SK-N-SH (cell line): ENCODE results near the gene CPZ.

Experiments used
- CHD2 ChIP-seq: fragments of 150-350 bp; IDR thresholded peaks from 2 replicates; pipeline ENCODE4 v1.6.1; 2018; ENCODE audit warnings: low read length; ENCODE audit not compliant: partially characterized antibody
- EP300 ChIP-seq, 2 experiments: IDR thresholded peaks; 2 replicates each; pipeline versions ENCODE4 v1.4.0 to v1.6.1; 2012; ENCODE audit warnings: borderline replicate concordance in 1 of 2, low read depth in 1 of 2, low read length in 1 of 2
- GATA2 ChIP-seq: sonication (generic); formaldehyde crosslinking; IDR thresholded peaks from 2 replicates; pipeline ENCODE4 v1.5.0; 2020; ENCODE audit warnings: mild to moderate bottlenecking, missing genetic modification reagents
- JUND ChIP-seq: IDR thresholded peaks from 2 replicates; pipeline ENCODE4 v1.4.0; 2012
- POLR2AphosphoS5 ChIP-seq: IDR thresholded peaks from 2 replicates; pipeline ENCODE4 v1.6.1; 2012; ENCODE audit warnings: low read depth, low read length
- RFX5 ChIP-seq: IDR thresholded peaks from 2 replicates; pipeline ENCODE4 v1.6.1; 2012; ENCODE audit warnings: mild to moderate bottlenecking, improper control_type of control experiment, low read length
- RXRA ChIP-seq: IDR thresholded peaks from 2 replicates; pipeline ENCODE4 v1.4.0; 2012; ENCODE audit warnings: low read depth, mild to moderate bottlenecking, borderline replicate concordance
- SMC3 ChIP-seq: IDR thresholded peaks from 2 replicates; pipeline ENCODE4 v1.6.1; 2012; ENCODE audit warnings: low read depth, low read length, improper control_type of control experiment
- YY1 ChIP-seq: IDR thresholded peaks from 2 replicates; pipeline ENCODE4 v1.4.0; 2012; ENCODE audit warnings: low read depth, mild to moderate bottlenecking
- TF ChIP-seq, protein P1 (sequence below): fragments of 200-600 bp; sonication (generic); IDR thresholded peaks from 2 replicates; pipeline ENCODE4 v1.6.1; 2017; ENCODE audit warnings: antibody characterized with exemption, mild to moderate bottlenecking, moderate library complexity
- TF ChIP-seq, protein P2 (sequence below): fragments of 150-350 bp; IDR thresholded peaks from 2 replicates; pipeline ENCODE4 v1.6.1; 2017; ENCODE audit warnings: antibody characterized with exemption, low read length, low read depth, borderline replicate concordance
- TF ChIP-seq, protein P3 (sequence below): IDR thresholded peaks from 2 replicates; pipeline ENCODE4 v1.6.1; 2012; ENCODE audit warnings: mild to moderate bottlenecking, low read depth, low read length, moderate library complexity
- TF ChIP-seq, protein P4 (sequence below): IDR thresholded peaks from 2 replicates; pipeline ENCODE4 v1.4.0; 2012; ENCODE audit warnings: low read depth

DNA sequence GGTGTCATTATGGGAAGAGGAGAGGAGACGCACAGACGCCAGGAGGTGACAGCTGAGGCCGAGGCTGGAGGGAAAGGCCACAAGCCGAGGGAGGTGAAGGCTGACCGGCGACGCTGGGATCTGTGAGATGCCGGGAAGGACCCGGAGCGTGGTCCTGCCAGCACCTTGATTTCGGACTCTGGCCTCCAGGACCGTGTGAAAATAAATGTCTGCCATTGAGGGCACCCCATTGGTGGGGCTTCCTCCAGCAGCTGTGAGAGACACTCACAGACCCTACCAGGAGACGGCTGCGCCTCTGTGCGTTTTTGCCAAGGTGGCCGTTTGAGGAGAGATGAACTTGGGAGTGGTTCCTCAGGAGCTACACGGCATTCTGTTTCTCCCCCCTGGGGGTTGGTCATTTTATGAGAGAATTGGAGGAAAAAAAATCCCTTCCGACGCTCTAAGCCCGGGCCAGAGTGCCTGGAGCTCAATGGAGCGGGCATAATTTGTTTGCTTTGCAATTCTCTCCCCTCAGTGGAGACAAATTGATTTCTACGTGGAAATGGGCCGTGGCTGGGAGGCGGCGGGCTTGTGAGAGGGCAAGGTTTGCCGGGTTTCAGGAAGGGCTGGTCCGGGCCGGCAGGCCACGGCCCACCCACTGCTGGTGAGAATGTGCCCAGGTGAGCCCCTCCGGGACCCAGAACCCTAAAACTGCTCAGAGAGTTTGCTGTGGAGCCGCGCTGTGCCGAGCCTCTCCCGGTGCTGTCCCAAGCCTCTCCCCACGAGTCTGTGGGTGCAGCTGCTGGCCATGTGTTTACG lies 53.9 kb downstream of the CPZ start:
- TF ChIP-seq, protein P1, sequence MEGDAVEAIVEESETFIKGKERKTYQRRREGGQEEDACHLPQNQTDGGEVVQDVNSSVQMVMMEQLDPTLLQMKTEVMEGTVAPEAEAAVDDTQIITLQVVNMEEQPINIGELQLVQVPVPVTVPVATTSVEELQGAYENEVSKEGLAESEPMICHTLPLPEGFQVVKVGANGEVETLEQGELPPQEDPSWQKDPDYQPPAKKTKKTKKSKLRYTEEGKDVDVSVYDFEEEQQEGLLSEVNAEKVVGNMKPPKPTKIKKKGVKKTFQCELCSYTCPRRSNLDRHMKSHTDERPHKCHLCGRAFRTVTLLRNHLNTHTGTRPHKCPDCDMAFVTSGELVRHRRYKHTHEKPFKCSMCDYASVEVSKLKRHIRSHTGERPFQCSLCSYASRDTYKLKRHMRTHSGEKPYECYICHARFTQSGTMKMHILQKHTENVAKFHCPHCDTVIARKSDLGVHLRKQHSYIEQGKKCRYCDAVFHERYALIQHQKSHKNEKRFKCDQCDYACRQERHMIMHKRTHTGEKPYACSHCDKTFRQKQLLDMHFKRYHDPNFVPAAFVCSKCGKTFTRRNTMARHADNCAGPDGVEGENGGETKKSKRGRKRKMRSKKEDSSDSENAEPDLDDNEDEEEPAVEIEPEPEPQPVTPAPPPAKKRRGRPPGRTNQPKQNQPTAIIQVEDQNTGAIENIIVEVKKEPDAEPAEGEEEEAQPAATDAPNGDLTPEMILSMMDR, result no peak
- TF ChIP-seq YY1, result no peak
- TF ChIP-seq, protein P2, sequence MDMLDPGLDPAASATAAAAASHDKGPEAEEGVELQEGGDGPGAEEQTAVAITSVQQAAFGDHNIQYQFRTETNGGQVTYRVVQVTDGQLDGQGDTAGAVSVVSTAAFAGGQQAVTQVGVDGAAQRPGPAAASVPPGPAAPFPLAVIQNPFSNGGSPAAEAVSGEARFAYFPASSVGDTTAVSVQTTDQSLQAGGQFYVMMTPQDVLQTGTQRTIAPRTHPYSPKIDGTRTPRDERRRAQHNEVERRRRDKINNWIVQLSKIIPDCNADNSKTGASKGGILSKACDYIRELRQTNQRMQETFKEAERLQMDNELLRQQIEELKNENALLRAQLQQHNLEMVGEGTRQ, result no peak
- TF ChIP-seq RXRA, result no peak
- TF ChIP-seq GATA2, result no peak
- TF ChIP-seq SMC3, result no peak
- no peak for TF ChIP-seq JUND
- TF ChIP-seq RFX5, result no peak
- no peak for TF ChIP-seq EP300 (IDR thresholded peaks at IDR 0.05; ENCODE audit: borderline replicate concordance in 1 of 2, low read depth in 1 of 2, low read length in 1 of 2)
- TF ChIP-seq CHD2, result no peak
- TF ChIP-seq, protein P3, sequence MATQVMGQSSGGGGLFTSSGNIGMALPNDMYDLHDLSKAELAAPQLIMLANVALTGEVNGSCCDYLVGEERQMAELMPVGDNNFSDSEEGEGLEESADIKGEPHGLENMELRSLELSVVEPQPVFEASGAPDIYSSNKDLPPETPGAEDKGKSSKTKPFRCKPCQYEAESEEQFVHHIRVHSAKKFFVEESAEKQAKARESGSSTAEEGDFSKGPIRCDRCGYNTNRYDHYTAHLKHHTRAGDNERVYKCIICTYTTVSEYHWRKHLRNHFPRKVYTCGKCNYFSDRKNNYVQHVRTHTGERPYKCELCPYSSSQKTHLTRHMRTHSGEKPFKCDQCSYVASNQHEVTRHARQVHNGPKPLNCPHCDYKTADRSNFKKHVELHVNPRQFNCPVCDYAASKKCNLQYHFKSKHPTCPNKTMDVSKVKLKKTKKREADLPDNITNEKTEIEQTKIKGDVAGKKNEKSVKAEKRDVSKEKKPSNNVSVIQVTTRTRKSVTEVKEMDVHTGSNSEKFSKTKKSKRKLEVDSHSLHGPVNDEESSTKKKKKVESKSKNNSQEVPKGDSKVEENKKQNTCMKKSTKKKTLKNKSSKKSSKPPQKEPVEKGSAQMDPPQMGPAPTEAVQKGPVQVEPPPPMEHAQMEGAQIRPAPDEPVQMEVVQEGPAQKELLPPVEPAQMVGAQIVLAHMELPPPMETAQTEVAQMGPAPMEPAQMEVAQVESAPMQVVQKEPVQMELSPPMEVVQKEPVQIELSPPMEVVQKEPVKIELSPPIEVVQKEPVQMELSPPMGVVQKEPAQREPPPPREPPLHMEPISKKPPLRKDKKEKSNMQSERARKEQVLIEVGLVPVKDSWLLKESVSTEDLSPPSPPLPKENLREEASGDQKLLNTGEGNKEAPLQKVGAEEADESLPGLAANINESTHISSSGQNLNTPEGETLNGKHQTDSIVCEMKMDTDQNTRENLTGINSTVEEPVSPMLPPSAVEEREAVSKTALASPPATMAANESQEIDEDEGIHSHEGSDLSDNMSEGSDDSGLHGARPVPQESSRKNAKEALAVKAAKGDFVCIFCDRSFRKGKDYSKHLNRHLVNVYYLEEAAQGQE, result no peak
- TF ChIP-seq POLR2AphosphoS5, result no peak
- TF ChIP-seq, protein P4, sequence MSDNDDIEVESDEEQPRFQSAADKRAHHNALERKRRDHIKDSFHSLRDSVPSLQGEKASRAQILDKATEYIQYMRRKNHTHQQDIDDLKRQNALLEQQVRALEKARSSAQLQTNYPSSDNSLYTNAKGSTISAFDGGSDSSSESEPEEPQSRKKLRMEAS, result no peak
